GM13976 (cell line): Measurements from ENCODE around the gene ARHGEF10L.

ENCODE experiments used
- DNase-seq: peaks from one replicate; pipeline ENCODE4 v3.0.0; 2012; ENCODE audit warnings: low spot score
- CTCF ChIP-seq: IDR thresholded peaks from 2 replicates; pipeline ENCODE4 v1.5.1; 2012; ENCODE audit warnings: borderline replicate concordance, mild to moderate bottlenecking; ENCODE audit not compliant: insufficient read depth; ENCODE audit errors: extremely low read depth, missing control alignments, control extremely low read depth
- in situ Hi-C: fragments of 300-500 bp; cut with MboI; formaldehyde crosslinking; loops from one replicate; pipeline ENCODE4 v1.12.0; 2022; ENCODE audit warnings: low sequenced_read_pairs, mixed read lengths, inconsistent platforms; ENCODE audit not compliant: unreplicated experiment

Gene ARHGEF10L

GRCh38 chr1:17635811-17636210 is 96.3 kb downstream of the ARHGEF10L start:
- DNase-seq: no peak
- no peak for TF ChIP-seq CTCF
- in situ Hi-C loops: no loop called here

GRCh38 chr1:17636612-17637011 is 97.1 kb downstream of the ARHGEF10L start:
- TF ChIP-seq CTCF: no peak
- in situ Hi-C loops: no loop called here
- DNase-seq: no peak

GRCh38 chr1:17637055-17637454 is 97.6 kb downstream of the ARHGEF10L start:
- no peak for DNase-seq
- no peak for TF ChIP-seq CTCF
- in situ Hi-C loops: no loop called here

GRCh38 chr1:17639703-17640340 is 100.3 kb downstream of the ARHGEF10L start:
- in situ Hi-C loops: no loop called here
- DNase-seq: no peak
- no peak for TF ChIP-seq CTCF

- DNase-seq: no peak
- in situ Hi-C loops: no loop called here
- no peak for TF ChIP-seq CTCF
Measured at GRCh38 chr1:17640393-17640792, 100.9 kb downstream of the ARHGEF10L start.

GRCh38 chr1:17640975-17641374 is 101.5 kb downstream of the ARHGEF10L start:
- in situ Hi-C loops: no loop called here
- no peak for DNase-seq
- TF ChIP-seq CTCF: no peak
